OCI-LY3 (cell line): ENCODE measurements around the gene TMEM144.

Experiments used
- EZH2phosphoT487 ChIP-seq: fragments of 200-600 bp; shearing (Covaris generic); IDR thresholded peaks from 2 replicates; pipeline ENCODE4 v1.6.1; 2018; ENCODE audit warnings: antibody characterized with exemption, mixed run types, low read depth
- TF ChIP-seq, protein P1 (sequence below): fragments of 200-600, 300-600 bp; sonication (generic); IDR thresholded peaks from 2 replicates; pipeline ENCODE4 v1.5.1; 2014; ENCODE audit warnings: antibody characterized with exemption, low read length, low read depth

DNA sequence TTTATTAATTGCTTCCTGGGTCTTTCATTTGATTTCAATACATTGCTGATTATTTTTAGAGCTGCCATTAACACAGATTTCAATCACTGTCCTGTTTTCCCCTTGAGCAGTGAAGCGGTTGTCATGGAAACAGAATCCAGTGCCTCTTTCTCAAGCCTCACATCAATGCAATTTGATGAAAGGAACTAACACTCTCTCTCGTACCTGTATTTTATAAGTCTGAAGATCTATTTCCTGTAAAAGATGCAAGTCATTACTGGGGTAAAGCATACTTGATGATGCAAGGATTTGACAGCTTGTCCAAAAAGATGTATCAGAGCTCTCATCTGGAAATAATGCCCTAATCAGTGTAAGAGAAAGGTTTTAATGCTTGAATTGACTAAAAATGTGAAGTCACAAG, 19.6 kb upstream of the TMEM144 start:
- no peak for TF ChIP-seq EZH2phosphoT487
- TF ChIP-seq, protein P1, sequence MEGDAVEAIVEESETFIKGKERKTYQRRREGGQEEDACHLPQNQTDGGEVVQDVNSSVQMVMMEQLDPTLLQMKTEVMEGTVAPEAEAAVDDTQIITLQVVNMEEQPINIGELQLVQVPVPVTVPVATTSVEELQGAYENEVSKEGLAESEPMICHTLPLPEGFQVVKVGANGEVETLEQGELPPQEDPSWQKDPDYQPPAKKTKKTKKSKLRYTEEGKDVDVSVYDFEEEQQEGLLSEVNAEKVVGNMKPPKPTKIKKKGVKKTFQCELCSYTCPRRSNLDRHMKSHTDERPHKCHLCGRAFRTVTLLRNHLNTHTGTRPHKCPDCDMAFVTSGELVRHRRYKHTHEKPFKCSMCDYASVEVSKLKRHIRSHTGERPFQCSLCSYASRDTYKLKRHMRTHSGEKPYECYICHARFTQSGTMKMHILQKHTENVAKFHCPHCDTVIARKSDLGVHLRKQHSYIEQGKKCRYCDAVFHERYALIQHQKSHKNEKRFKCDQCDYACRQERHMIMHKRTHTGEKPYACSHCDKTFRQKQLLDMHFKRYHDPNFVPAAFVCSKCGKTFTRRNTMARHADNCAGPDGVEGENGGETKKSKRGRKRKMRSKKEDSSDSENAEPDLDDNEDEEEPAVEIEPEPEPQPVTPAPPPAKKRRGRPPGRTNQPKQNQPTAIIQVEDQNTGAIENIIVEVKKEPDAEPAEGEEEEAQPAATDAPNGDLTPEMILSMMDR = no peak
